HCT116 (cell line): ENCODE data around the gene FH. TPM values are rescaled to one million over a fixed set of nuclear protein-coding genes. Genes with fewer than 3 reads are reported as not detected.

Experiments used
- ATAC-seq: fragments of 200-7000 bp; cut with Tn5 transposase; 2 replicates; pipeline ENCODE4 v1.9.1; 2020; ENCODE audit warnings: mild to moderate bottlenecking, moderate library complexity
- BruUV-seq: library from RNA; stranded (reverse); fragments of 400-500 nt; replicated peaks from 2 replicates; lab custom pipeline; 2021; lab: Mats Ljungman, UMichigan
- CTCF ChIA-PET: fragments of 300-600 bp; sonication (Branson Sonifier 250); formaldehyde crosslinking; loops from one replicate; lab custom pipeline; 2021; ENCODE audit warnings: antibody characterized with exemption; lab: Charles Lee
- POLR2A ChIA-PET: fragments of 300-600, 350-600 bp; sonication (Branson Sonifier 250); formaldehyde crosslinking; loops from one replicate; lab custom pipeline; 2021; ENCODE audit warnings: antibody characterized with exemption; lab: Charles Lee
- RAD21 ChIA-PET, 2 experiments: fragments of 300-600 bp; sonication (Branson Sonifier 250); formaldehyde crosslinking; loops; one replicate each; lab custom pipeline; 2023; ENCODE audit warnings: low total read pairs in 2 of 2; ENCODE audit not compliant: uncharacterized antibody in 2 of 2, unreplicated experiment in 2 of 2, low non-redundant PET in 1 of 2; lab: Charles Lee
- DNase-seq: peaks from one replicate; pipeline ENCODE4 v3.0.0-alpha.2; 2010; ENCODE audit warnings: low read depth, low spot score
- H2AFZ ChIP-seq: fragments of 200-600 bp; shearing (Covaris generic), sonication (generic); 2 replicates; pipeline ENCODE4 v1.6.1; 2017; ENCODE audit warnings: low read depth, mixed run types, mixed read lengths, antibody characterized with exemption, low read length; ENCODE audit not compliant: poor library complexity, severe bottlenecking
- H3K27ac ChIP-seq: 2 replicates; pipeline ENCODE4 v1.5.1; 2012; ENCODE audit warnings: low read depth, low read length
- H3K27me3 ChIP-seq: fragments of 200-600 bp; sonication (generic); 2 replicates; pipeline ENCODE4 v1.6.1; 2016; ENCODE audit warnings: mixed run types, low read length, mixed read lengths; ENCODE audit not compliant: insufficient read depth
- H3K36me3 ChIP-seq, 2 experiments: fragments of 200-500 bp in 1 of 2; fragments of 200-600 bp in 1 of 2; sonication (Bioruptor generic) in 1 of 2; sonication (generic) in 1 of 2; 2 replicates each; pipeline versions ENCODE4 v1.5.1 to v1.6.1; 2014 to 2016; ENCODE audit warnings: low read length in 2 of 2, inconsistent platforms in 1 of 2, mixed read lengths in 1 of 2, mixed run types in 1 of 2; ENCODE audit not compliant: insufficient read depth in 2 of 2, control insufficient read depth in 1 of 2
- H3K4me1 ChIP-seq, 2 experiments: fragments of 200-600 bp in 1 of 2; sonication (generic) in 1 of 2; 2 replicates each; pipeline versions ENCODE4 v1.5.1 to v1.6.1; 2012 to 2017; ENCODE audit warnings: low read length in 2 of 2, inconsistent platforms in 1 of 2, mild to moderate bottlenecking in 1 of 2, mixed read lengths in 1 of 2, mixed run types in 1 of 2, moderate library complexity in 1 of 2; ENCODE audit not compliant: insufficient read depth in 2 of 2, control insufficient read depth in 1 of 2
- H3K4me2 ChIP-seq: fragments of 200-600 bp; sonication (generic); 2 replicates; pipeline ENCODE4 v1.6.1; 2017; ENCODE audit warnings: mixed run types, low read length, mixed read lengths
- H3K4me3 ChIP-seq, 2 experiments: fragments of 200-600 bp in 1 of 2; sonication (generic) in 1 of 2; replicated peaks in 1 of 2; 2 replicates each; pipeline ENCODE4 v1.5.1; 2011 to 2016; ENCODE audit warnings: low read length in 2 of 2, control low read depth in 1 of 2, low read depth in 1 of 2, mild to moderate bottlenecking in 1 of 2, mixed read lengths in 1 of 2, mixed run types in 1 of 2
- H3K79me2 ChIP-seq: fragments of 200-600 bp; sonication (generic); 2 replicates; pipeline ENCODE4 v1.6.1; 2017; ENCODE audit warnings: mild to moderate bottlenecking, mixed run types, low read length, moderate library complexity, mixed read lengths; ENCODE audit not compliant: insufficient read depth
- H3K9ac ChIP-seq: fragments of 200-600 bp; sonication (generic); 2 replicates; pipeline ENCODE4 v1.6.1; 2016; ENCODE audit warnings: low read length, mixed read lengths
- H3K9me2 ChIP-seq: fragments of 200-600 bp; sonication (generic), shearing (Covaris generic); 2 replicates; pipeline ENCODE4 v1.6.1; 2017; ENCODE audit warnings: mixed run types, mild to moderate bottlenecking, moderate library complexity; ENCODE audit not compliant: insufficient read depth
- H3K9me3 ChIP-seq, 2 experiments: fragments of 200-500 bp in 1 of 2; fragments of 200-600 bp in 1 of 2; sonication (Bioruptor generic) in 1 of 2; sonication (generic) in 1 of 2; 2 replicates each; pipeline ENCODE4 v1.6.1; 2014 to 2017; ENCODE audit warnings: low read length in 2 of 2, mixed read lengths in 2 of 2, inconsistent platforms in 1 of 2, low read depth in 1 of 2, mild to moderate bottlenecking in 1 of 2, mixed run types in 1 of 2, moderate library complexity in 1 of 2; ENCODE audit not compliant: control insufficient read depth in 1 of 2, insufficient read depth in 1 of 2
- H4K20me1 ChIP-seq: fragments of 200-600 bp; sonication (generic), shearing (Covaris generic); 2 replicates; pipeline ENCODE4 v1.6.1; 2017; ENCODE audit warnings: mixed run types, mild to moderate bottlenecking, moderate library complexity; ENCODE audit not compliant: insufficient read depth
- CBX3 ChIP-seq: IDR thresholded peaks from 2 replicates; pipeline ENCODE4 v1.6.1; 2012; ENCODE audit warnings: low read depth
- CEBPB ChIP-seq: IDR thresholded peaks from 2 replicates; pipeline ENCODE4 v1.6.1; 2012; ENCODE audit warnings: low read depth
- EGR1 ChIP-seq: IDR thresholded peaks from 2 replicates; pipeline ENCODE4 v1.6.1; 2012; ENCODE audit warnings: low read depth
- ELF1 ChIP-seq: IDR thresholded peaks from 2 replicates; pipeline ENCODE4 v1.6.1; 2012; ENCODE audit warnings: low read depth, borderline replicate concordance
- EZH2 ChIP-seq: fragments of 200-600 bp; sonication (generic); IDR thresholded peaks from 2 replicates; pipeline ENCODE4 v1.6.1; 2017; ENCODE audit warnings: antibody characterized with exemption, mixed run types
- EZH2phosphoT487 ChIP-seq: fragments of 200-600 bp; IDR thresholded peaks from 2 replicates; pipeline ENCODE4 v1.6.1; 2018; ENCODE audit warnings: antibody characterized with exemption, borderline replicate concordance
- JUND ChIP-seq: IDR thresholded peaks from 2 replicates; pipeline ENCODE4 v1.6.1; 2012
- POLR2A ChIP-seq: IDR thresholded peaks from 2 replicates; pipeline ENCODE4 v1.7.0; 2011; ENCODE audit warnings: borderline replicate concordance; ENCODE audit not compliant: insufficient read depth, insufficient read length; ENCODE audit errors: extremely low read depth
- POLR2AphosphoS5 ChIP-seq: IDR thresholded peaks from 2 replicates; pipeline ENCODE4 v1.6.1; 2011; ENCODE audit warnings: mild to moderate bottlenecking, low read depth, low read length, moderate library complexity
- RAD21 ChIP-seq: IDR thresholded peaks from 2 replicates; pipeline ENCODE4 v1.6.1; 2012; ENCODE audit warnings: low read depth, mild to moderate bottlenecking
- SIN3A ChIP-seq: IDR thresholded peaks from 2 replicates; pipeline ENCODE4 v1.6.1; 2012; ENCODE audit warnings: low read depth
- SRF ChIP-seq: IDR thresholded peaks from 2 replicates; pipeline ENCODE4 v1.6.1; 2012; ENCODE audit warnings: low read depth
- TCF7L2 ChIP-seq: IDR thresholded peaks from 2 replicates; pipeline ENCODE4 v1.7.0; 2011; ENCODE audit warnings: borderline replicate concordance, inconsistent platforms; ENCODE audit not compliant: insufficient read depth, insufficient read length; ENCODE audit errors: extremely low read depth
- YY1 ChIP-seq: IDR thresholded peaks from 2 replicates; pipeline ENCODE4 v1.6.1; 2011; ENCODE audit warnings: low read length, low read depth, moderate library complexity, mild to moderate bottlenecking; ENCODE audit not compliant: insufficient replicate concordance; ENCODE audit errors: extremely low read depth
- ZFX ChIP-seq: fragments of 450-650 bp; IDR thresholded peaks from 2 replicates; pipeline ENCODE4 v1.6.1; 2017
- ZNF274 ChIP-seq: fragments of 200-500 bp; sonication (Bioruptor generic); IDR thresholded peaks from 2 replicates; pipeline ENCODE4 v1.6.1; 2014; ENCODE audit warnings: mild to moderate bottlenecking, low read depth, low read length, inconsistent platforms
- intact Hi-C: fragments of 100-400 bp; cut with micrococcal nuclease; formaldehyde crosslinking; loops from 2 replicates; pipeline ENCODE4 v1.10.0; 2022
- total RNA-seq: library from RNA; stranded (reverse); gene quantifications from one replicate; pipeline ENCODE4 v1.2.1, GENCODE V29; 2021; ENCODE audit not compliant: unreplicated experiment
- TF ChIP-seq, protein P1 (sequence below): IDR thresholded peaks from 2 replicates; pipeline ENCODE4 v1.6.1; 2012
- TF ChIP-seq, protein P2 (sequence below): IDR thresholded peaks from 2 replicates; pipeline ENCODE4 v1.6.1; 2012
- TF ChIP-seq, protein P3 (sequence below), 3 experiments: fragments of 200-600 bp in 1 of 3; sonication (generic) in 1 of 3; IDR thresholded peaks in 2 of 3; conservative IDR thresholded peaks in 1 of 3; 2 replicates each; pipeline ENCODE4 v1.5.1; 2012 to 2017; ENCODE audit warnings: low read depth in 2 of 3, low read length in 2 of 3, antibody characterized with exemption in 1 of 3, borderline replicate concordance in 1 of 3, control low read depth in 1 of 3, mild to moderate bottlenecking in 1 of 3, mixed read lengths in 1 of 3, mixed run types in 1 of 3, moderate library complexity in 1 of 3; ENCODE audit not compliant: insufficient read depth in 1 of 3
- TF ChIP-seq, protein P4 (sequence below): IDR thresholded peaks from 2 replicates; pipeline ENCODE4 v1.6.1; 2011; ENCODE audit warnings: mild to moderate bottlenecking, low read length, moderate library complexity; ENCODE audit not compliant: insufficient replicate concordance; ENCODE audit errors: extremely low read depth

The FH gene
- total RNA-seq, 1 experiment from 2014 or later = 67.7 TPM

DNA sequence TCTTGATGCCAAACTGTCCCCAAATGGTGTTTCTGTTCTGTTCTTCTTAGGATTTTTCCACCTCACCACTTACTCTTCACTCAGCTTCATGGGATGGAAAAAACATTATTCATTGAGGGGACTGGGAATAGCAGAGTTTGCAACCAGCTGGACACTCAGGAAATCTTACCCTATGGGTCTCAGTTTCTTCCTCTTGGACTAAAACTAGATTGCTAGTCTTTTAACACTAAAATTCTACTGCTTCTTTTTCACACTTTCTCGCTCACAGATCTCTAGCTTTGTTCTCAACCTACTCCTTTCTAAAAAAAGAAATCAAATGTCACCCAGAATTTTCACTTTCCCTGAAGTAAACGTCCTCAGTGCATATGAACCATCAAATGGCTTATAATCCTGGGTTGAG, 17.4 kb upstream of the FH start:
- no peak overlapping the region for H2AFZ ChIP-seq
- H3K79me2 ChIP-seq = no peaks in the 10 kb centered on the region
- TF ChIP-seq TCF7L2 = no peak
- TF ChIP-seq, protein P1, sequence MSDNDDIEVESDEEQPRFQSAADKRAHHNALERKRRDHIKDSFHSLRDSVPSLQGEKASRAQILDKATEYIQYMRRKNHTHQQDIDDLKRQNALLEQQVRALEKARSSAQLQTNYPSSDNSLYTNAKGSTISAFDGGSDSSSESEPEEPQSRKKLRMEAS = no peak
- no peak for TF ChIP-seq JUND
- no peak for TF ChIP-seq CEBPB
- no peak for TF ChIP-seq ELF1
- TF ChIP-seq EGR1 = no peak
- TF ChIP-seq ZFX = no peak
- TF ChIP-seq ZNF274 = no peak
- no peak for TF ChIP-seq EZH2phosphoT487
- TF ChIP-seq, protein P2, sequence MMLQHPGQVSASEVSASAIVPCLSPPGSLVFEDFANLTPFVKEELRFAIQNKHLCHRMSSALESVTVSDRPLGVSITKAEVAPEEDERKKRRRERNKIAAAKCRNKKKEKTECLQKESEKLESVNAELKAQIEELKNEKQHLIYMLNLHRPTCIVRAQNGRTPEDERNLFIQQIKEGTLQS = no peak
- TF ChIP-seq YY1 = no peak
- no peak for TF ChIP-seq POLR2AphosphoS5
- TF ChIP-seq POLR2A = no peak
- no peak for TF ChIP-seq EZH2
- no peak for TF ChIP-seq SRF
- TF ChIP-seq CBX3 = no peak
- TF ChIP-seq, protein P3, sequence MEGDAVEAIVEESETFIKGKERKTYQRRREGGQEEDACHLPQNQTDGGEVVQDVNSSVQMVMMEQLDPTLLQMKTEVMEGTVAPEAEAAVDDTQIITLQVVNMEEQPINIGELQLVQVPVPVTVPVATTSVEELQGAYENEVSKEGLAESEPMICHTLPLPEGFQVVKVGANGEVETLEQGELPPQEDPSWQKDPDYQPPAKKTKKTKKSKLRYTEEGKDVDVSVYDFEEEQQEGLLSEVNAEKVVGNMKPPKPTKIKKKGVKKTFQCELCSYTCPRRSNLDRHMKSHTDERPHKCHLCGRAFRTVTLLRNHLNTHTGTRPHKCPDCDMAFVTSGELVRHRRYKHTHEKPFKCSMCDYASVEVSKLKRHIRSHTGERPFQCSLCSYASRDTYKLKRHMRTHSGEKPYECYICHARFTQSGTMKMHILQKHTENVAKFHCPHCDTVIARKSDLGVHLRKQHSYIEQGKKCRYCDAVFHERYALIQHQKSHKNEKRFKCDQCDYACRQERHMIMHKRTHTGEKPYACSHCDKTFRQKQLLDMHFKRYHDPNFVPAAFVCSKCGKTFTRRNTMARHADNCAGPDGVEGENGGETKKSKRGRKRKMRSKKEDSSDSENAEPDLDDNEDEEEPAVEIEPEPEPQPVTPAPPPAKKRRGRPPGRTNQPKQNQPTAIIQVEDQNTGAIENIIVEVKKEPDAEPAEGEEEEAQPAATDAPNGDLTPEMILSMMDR (IDR thresholded peaks at IDR 0.05 in 2 of 3, conservative IDR thresholded peaks at IDR 0.05 in 1 of 3; ENCODE audit: borderline replicate concordance in 1 of 3, insufficient read depth in 1 of 3, low read depth in 2 of 3, low read length in 2 of 3) = no peak
- TF ChIP-seq, protein P4, sequence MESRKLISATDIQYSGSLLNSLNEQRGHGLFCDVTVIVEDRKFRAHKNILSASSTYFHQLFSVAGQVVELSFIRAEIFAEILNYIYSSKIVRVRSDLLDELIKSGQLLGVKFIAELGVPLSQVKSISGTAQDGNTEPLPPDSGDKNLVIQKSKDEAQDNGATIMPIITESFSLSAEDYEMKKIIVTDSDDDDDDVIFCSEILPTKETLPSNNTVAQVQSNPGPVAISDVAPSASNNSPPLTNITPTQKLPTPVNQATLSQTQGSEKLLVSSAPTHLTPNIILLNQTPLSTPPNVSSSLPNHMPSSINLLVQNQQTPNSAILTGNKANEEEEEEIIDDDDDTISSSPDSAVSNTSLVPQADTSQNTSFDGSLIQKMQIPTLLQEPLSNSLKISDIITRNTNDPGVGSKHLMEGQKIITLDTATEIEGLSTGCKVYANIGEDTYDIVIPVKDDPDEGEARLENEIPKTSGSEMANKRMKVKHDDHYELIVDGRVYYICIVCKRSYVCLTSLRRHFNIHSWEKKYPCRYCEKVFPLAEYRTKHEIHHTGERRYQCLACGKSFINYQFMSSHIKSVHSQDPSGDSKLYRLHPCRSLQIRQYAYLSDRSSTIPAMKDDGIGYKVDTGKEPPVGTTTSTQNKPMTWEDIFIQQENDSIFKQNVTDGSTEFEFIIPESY = no peak
- no peak for TF ChIP-seq RAD21
- TF ChIP-seq SIN3A = no peak
- POLR2A ChIA-PET = no interaction called here
- no TSS peak for BruUV-seq
- H3K9ac ChIP-seq = no peak overlapping the region
- H3K36me3 ChIP-seq = no peaks in the 10 kb centered on the region
- H3K27ac ChIP-seq = no peak overlapping the region
- H3K4me2 ChIP-seq = no peak overlapping the region
- ATAC-seq (no peak), DNase-seq (no peak)
- RAD21 ChIA-PET = interaction anchor here in 1 of 2 experiments (0.9 kb wide), 1 partner anchor 73 kb away, joined by 3 read pairs; no protein-coding TSS in a partner anchor
- intact Hi-C loops = no loop called here
- no peaks in the 10 kb centered on the region for H3K27me3 ChIP-seq
- CTCF ChIA-PET = no interaction called here
- H4K20me1 ChIP-seq = no peaks in the 10 kb centered on the region
- H3K4me3 ChIP-seq = no peak overlapping the region
- no peaks in the 10 kb centered on the region for H3K4me1 ChIP-seq
- H3K9me2 ChIP-seq = no peaks in the 10 kb centered on the region; the same call in 1 of the 2 replicates
- no peaks in the 10 kb centered on the region for H3K9me3 ChIP-seq
